K562 (cell line): ENCODE data around the gene B3GALT4. TPM values are rescaled to one million over a fixed set of nuclear protein-coding genes. Genes with fewer than 3 reads are reported as not detected.

ENCODE experiments used
- ARID1B ChIP-seq: fragments of 450-650 bp; IDR thresholded peaks from 2 replicates; pipeline ENCODE4 v1.6.1; 2016; ENCODE audit warnings: antibody characterized with exemption, mild to moderate bottlenecking, inconsistent platforms
- ARID2 ChIP-seq: fragments of 450-650 bp; IDR thresholded peaks from 2 replicates; pipeline ENCODE4 v1.6.1; 2017; ENCODE audit warnings: antibody characterized with exemption, mild to moderate bottlenecking
- CBX8 ChIP-seq: fragments of 200-600 bp; sonication (generic); IDR thresholded peaks from 2 replicates; pipeline ENCODE4 v1.6.1; 2012; ENCODE audit warnings: borderline replicate concordance, mixed run types, low read depth, mild to moderate bottlenecking, moderate library complexity, mixed read lengths, low read length, control low read depth, inconsistent platforms; ENCODE audit not compliant: poor library complexity, severe bottlenecking; ENCODE audit errors: extremely low read depth
- HDAC1 ChIP-seq, 2 experiments: fragments of 450-650 bp; IDR thresholded peaks; 2 replicates each; pipeline ENCODE4 v1.6.1; 2016 to 2017; ENCODE audit warnings: inconsistent platforms in 1 of 2, mild to moderate bottlenecking in 1 of 2, moderate library complexity in 1 of 2
- JUND ChIP-seq, 2 experiments: IDR thresholded peaks; 2 replicates in 1 of 2; 3 replicates in 1 of 2; pipeline ENCODE4 v1.6.1; 2011; ENCODE audit warnings: borderline replicate concordance in 2 of 2, low read depth in 2 of 2, low read length in 2 of 2, improper control_type of control experiment in 1 of 2, missing biosample characterization in 1 of 2, missing genetic modification characterization in 1 of 2, missing genetic modification reagents in 1 of 2
- KDM4B ChIP-seq, 2 experiments: fragments of 450-650 bp in 1 of 2; sonication (generic) in 1 of 2; IDR thresholded peaks; 2 replicates each; pipeline ENCODE4 v1.6.1; 2016 to 2017; ENCODE audit warnings: borderline replicate concordance in 2 of 2, antibody characterized with exemption in 1 of 2, low read depth in 1 of 2, mild to moderate bottlenecking in 1 of 2
- NR2F6 ChIP-seq: fragments of 450-650 bp; formaldehyde crosslinking; IDR thresholded peaks from 2 replicates; pipeline ENCODE4 v1.4.0; 2020; ENCODE audit warnings: mild to moderate bottlenecking
- NR3C1 ChIP-seq: sonication (generic); formaldehyde crosslinking; IDR thresholded peaks from 2 replicates; pipeline ENCODE4 v1.8.1; 2022; ENCODE audit warnings: missing genetic modification reagents
- NRF1 ChIP-seq, 2 experiments: fragments of 450-650 bp; IDR thresholded peaks in 1 of 2; conservative IDR thresholded peaks in 1 of 2; 2 replicates each; pipeline ENCODE4 v1.6.1; 2014; ENCODE audit warnings: mild to moderate bottlenecking in 2 of 2
- PHF20 ChIP-seq: fragments of 450-650 bp; IDR thresholded peaks from 2 replicates; pipeline ENCODE4 v1.6.1; 2018; ENCODE audit not compliant: partially characterized antibody
- POLR2AphosphoS5 ChIP-seq: IDR thresholded peaks from 2 replicates; pipeline ENCODE4 v1.6.1; 2011; ENCODE audit warnings: mild to moderate bottlenecking, low read depth, low read length, moderate library complexity; ENCODE audit not compliant: control insufficient read depth, insufficient read depth
- PTBP1 ChIP-seq: fragments of 200-400 bp; formaldehyde crosslinking; IDR thresholded peaks from 2 replicates; pipeline ENCODE4 v1.6.1; 2017; ENCODE audit warnings: low read depth, low read length
- PYGO2 ChIP-seq: fragments of 450-650 bp; IDR thresholded peaks from 2 replicates; pipeline ENCODE4 v1.6.1; 2016; ENCODE audit warnings: mild to moderate bottlenecking, missing genetic modification characterization, moderate library complexity, missing compliant biosample characterization
- RBM25 ChIP-seq: fragments of 200-400 bp; formaldehyde crosslinking; IDR thresholded peaks from 2 replicates; pipeline ENCODE4 v1.6.1; 2018; ENCODE audit warnings: low read length, low read depth, moderate library complexity; ENCODE audit not compliant: severe bottlenecking
- SRSF7 ChIP-seq: fragments of 200-400 bp; formaldehyde crosslinking; optimal IDR thresholded peaks from 2 replicates; pipeline ENCODE3; 2017; ENCODE audit warnings: mild to moderate bottlenecking, low read depth, low read length
- TEAD1 ChIP-seq, 2 experiments: fragments of 450-650 bp in 1 of 2; sonication (generic) in 1 of 2; formaldehyde crosslinking; IDR thresholded peaks; 2 replicates each; pipeline versions ENCODE4 v1.4.0 to v1.8.0; 2020 to 2022; ENCODE audit warnings: mild to moderate bottlenecking in 2 of 2, missing genetic modification reagents in 1 of 2
- ZBTB1 ChIP-seq: sonication (generic); formaldehyde crosslinking; IDR thresholded peaks from 2 replicates; pipeline ENCODE4 v1.8.1; 2023; ENCODE audit warnings: missing genetic modification reagents, low read depth, mild to moderate bottlenecking, borderline replicate concordance
- ZNF263 ChIP-seq: sonication (generic); formaldehyde crosslinking; IDR thresholded peaks from 2 replicates; pipeline ENCODE4 v1.8.0; 2022; ENCODE audit warnings: mild to moderate bottlenecking, missing genetic modification reagents, borderline replicate concordance
- ZNF384 ChIP-seq: IDR thresholded peaks from 2 replicates; pipeline ENCODE4 v1.6.1; 2012; ENCODE audit warnings: low read depth, low read length, improper control_type of control experiment
- ZNF75A ChIP-seq: fragments of 450-650 bp; formaldehyde crosslinking; IDR thresholded peaks from 2 replicates; pipeline ENCODE4 v1.4.0; 2020; ENCODE audit warnings: mild to moderate bottlenecking
- polyA plus RNA-seq, 8 experiments: library from polyadenylated mRNA; depleted of rRNA in 4 of 8; stranded (reverse) in 5 of 8; unstranded in 3 of 8; fragments of >200 nt; fragmentation: Nextera tagmentation in 2 of 8; fragmentation: Illumina TruSeq in 1 of 8; extraction: Ambion mirVana in 2 of 8; extraction: Trizol in 1 of 8; gene quantifications; 2 replicates each; pipeline versions ENCODE4 v1.2.1 to v1.2.3, GENCODE V29; 2011 to 2014; ENCODE audit warnings: inconsistent platforms in 1 of 8, missing spikeins in 1 of 8
- total RNA-seq, 7 experiments: library from RNA; depleted of rRNA in 6 of 7; stranded (reverse); fragments of >200 nt in 6 of 7; fragmentation: Illumina TruSeq in 2 of 7; extraction: Trizol in 2 of 7; gene quantifications; 2 replicates each; pipeline versions ENCODE4 v1.2.1 to v1.2.3, GENCODE V29; 2011 to 2021; ENCODE audit warnings: low replicate concordance in 1 of 7
- TF ChIP-seq, protein P1 (sequence below): fragments of 450-650 bp; formaldehyde crosslinking; IDR thresholded peaks from 2 replicates; pipeline ENCODE4 v1.4.0; 2020; ENCODE audit warnings: mild to moderate bottlenecking, moderate library complexity
- TF ChIP-seq, protein P2 (sequence below): fragments of 450-650 bp; IDR thresholded peaks from 2 replicates; pipeline ENCODE4 v1.6.1; 2016; ENCODE audit warnings: missing biosample characterization, missing genetic modification characterization
- TF ChIP-seq, protein P3 (sequence below): fragments of 200-400 bp; formaldehyde crosslinking; IDR thresholded peaks from 2 replicates; pipeline ENCODE4 v1.6.1; 2017; ENCODE audit warnings: mild to moderate bottlenecking, low read depth, low read length, moderate library complexity

B3GALT4 gene
- total and polyA plus RNA-seq, 9 of the 15 experiments (the other 6 are each of a cell fraction or from before 2014, with no cell fraction given) = 0.11 to 1.3 (median 0.53) TPM; not detected in 1

DNA sequence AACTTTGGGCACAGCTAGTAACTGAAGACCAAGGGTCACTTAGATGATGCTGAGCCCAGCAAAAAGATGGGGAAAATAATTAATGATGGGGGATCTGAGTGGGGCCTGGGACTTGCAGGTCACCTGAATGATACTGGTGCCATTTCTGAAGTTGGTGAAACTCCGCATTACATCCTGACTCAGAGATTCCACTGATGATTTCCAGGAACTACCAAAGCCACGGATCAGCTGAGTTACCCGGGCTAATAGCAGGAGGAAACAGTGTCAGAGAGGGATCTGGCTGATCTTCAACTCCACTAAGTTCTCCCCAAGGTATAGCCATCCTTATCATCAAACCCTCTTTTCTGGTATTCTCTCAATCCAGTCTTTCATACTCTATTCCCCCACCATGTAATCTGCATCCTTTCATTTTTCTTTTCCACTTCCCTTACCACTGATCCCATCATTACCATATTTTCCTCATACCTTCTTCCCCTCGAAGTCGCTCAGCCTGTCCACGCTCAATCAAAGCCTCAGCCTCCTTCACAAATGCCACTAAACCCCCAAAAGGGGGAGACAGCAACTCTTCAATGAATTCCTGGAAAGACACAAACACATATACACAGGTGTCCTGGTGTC lies 25.4 kb upstream of the B3GALT4 start (continued):
- TF ChIP-seq PTBP1 (no peak), ZNF263 (no peak), NRF1 (conservative IDR thresholded peaks at IDR 0.05 in 1 of 2, IDR thresholded peaks at IDR 0.05 in 1 of 2) (no peak), HDAC1 (IDR thresholded peaks at IDR 0.05) (no peak; a peak in 1 of 4 replicates), ZNF384 (no peak), ZNF75A (CRISPR knock-in tag) (no peak), JUND (IDR thresholded peaks at IDR 0.05; ENCODE audit: borderline replicate concordance, low read depth, low read length) (peak; percentile 60; the same call in 1 of the 2 replicates), JUND (tag; IDR thresholded peaks at IDR 0.05; ENCODE audit: borderline replicate concordance, low read depth, low read length) (peak; percentile 76; the same call in 1 of the 3 replicates), NR3C1 (CRISPR knock-in tag) (no peak), SRSF7 (no peak), TEAD1 (CRISPR knock-in tag; IDR thresholded peaks at IDR 0.05) (no peak), KDM4B (IDR thresholded peaks at IDR 0.05; ENCODE audit: borderline replicate concordance in 2 of 2, low read depth in 1 of 2) (no peak), CBX8 (no peak), ZBTB1 (CRISPR knock-in tag) (no peak), NR2F6 (CRISPR knock-in tag) (no peak), ARID2 (0 out of 2 replicates have a peak, but pooled peaks have one; percentile 12), PYGO2 (tag) (no peak), ARID1B (0 out of 2 replicates have a peak, but pooled peaks have one; percentile 15), POLR2AphosphoS5 (no peak), PHF20 (no peak), RBM25 (no peak)
- TF ChIP-seq, protein P1, sequence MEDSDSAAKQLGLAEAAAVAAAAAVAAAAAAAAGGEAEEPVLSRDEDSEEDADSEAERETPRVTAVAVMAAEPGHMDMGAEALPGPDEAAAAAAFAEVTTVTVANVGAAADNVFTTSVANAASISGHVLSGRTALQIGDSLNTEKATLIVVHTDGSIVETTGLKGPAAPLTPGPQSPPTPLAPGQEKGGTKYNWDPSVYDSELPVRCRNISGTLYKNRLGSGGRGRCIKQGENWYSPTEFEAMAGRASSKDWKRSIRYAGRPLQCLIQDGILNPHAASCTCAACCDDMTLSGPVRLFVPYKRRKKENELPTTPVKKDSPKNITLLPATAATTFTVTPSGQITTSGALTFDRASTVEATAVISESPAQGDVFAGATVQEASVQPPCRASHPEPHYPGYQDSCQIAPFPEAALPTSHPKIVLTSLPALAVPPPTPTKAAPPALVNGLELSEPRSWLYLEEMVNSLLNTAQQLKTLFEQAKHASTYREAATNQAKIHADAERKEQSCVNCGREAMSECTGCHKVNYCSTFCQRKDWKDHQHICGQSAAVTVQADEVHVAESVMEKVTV (CRISPR knock-in tag) = no peak
- TF ChIP-seq, protein P2, sequence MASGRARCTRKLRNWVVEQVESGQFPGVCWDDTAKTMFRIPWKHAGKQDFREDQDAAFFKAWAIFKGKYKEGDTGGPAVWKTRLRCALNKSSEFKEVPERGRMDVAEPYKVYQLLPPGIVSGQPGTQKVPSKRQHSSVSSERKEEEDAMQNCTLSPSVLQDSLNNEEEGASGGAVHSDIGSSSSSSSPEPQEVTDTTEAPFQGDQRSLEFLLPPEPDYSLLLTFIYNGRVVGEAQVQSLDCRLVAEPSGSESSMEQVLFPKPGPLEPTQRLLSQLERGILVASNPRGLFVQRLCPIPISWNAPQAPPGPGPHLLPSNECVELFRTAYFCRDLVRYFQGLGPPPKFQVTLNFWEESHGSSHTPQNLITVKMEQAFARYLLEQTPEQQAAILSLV (tag) = no peak
- TF ChIP-seq, protein P3, sequence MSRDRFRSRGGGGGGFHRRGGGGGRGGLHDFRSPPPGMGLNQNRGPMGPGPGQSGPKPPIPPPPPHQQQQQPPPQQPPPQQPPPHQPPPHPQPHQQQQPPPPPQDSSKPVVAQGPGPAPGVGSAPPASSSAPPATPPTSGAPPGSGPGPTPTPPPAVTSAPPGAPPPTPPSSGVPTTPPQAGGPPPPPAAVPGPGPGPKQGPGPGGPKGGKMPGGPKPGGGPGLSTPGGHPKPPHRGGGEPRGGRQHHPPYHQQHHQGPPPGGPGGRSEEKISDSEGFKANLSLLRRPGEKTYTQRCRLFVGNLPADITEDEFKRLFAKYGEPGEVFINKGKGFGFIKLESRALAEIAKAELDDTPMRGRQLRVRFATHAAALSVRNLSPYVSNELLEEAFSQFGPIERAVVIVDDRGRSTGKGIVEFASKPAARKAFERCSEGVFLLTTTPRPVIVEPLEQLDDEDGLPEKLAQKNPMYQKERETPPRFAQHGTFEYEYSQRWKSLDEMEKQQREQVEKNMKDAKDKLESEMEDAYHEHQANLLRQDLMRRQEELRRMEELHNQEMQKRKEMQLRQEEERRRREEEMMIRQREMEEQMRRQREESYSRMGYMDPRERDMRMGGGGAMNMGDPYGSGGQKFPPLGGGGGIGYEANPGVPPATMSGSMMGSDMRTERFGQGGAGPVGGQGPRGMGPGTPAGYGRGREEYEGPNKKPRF = no peak
